ENCODE data around the gene FBLN1. TPM values are rescaled to one million over a fixed set of nuclear protein-coding genes. Genes with fewer than 3 reads are reported as not detected.

Gene FBLN1
- total and polyA plus RNA-seq, 8 donors = 38.8 to 416 (median 114) TPM

- peaks cover 0 to 44% (median 3%) of the 10 kb centered on the region in 3 donors for H3K27me3 ChIP-seq
- no peak overlapping the region for H3K4me3 ChIP-seq
- TF ChIP-seq CTCF (IDR thresholded peaks at IDR 0.05) (no peak), POLR2A (IDR thresholded peaks at IDR 0.05) (no peak)
- H3K27ac ChIP-seq = no peak overlapping the region
- WGBS, 5 donors = 71 to 92% (median 81%) methylated on average over 6 of the region's 6 CpGs
- intact Hi-C loops (cut with DNase I; ENCODE audit: low total_unique reads) = no loop called here
- H3K36me3 ChIP-seq = peaks cover 0 to 12% (median 0%) of the 10 kb centered on the region in 4 donors
- peaks cover 7 to 27% (median 18%) of the 10 kb centered on the region in 4 donors for H3K4me1 ChIP-seq
- no peaks in the 10 kb centered on the region for H3K9me3 ChIP-seq
- no peak for DNase-seq
Observed at GRCh38 chr22:45582955-45583320, 80.3 kb downstream of the FBLN1 start.

- TF ChIP-seq POLR2AphosphoS5 (IDR thresholded peaks at IDR 0.05) (no peak), CTCF (IDR thresholded peaks at IDR 0.05) (no peak), EP300 (IDR thresholded peaks at IDR 0.05) (no peak), POLR2A (IDR thresholded peaks at IDR 0.05) (no peak)
- H3K36me3 ChIP-seq = peaks cover 0 to 11% (median 0%) of the 10 kb centered on the region in 4 donors
- 70 to 82% (median 80%) methylated on average over 5 of the region's 5 CpGs for WGBS, 5 donors
- peak overlapping the region in 1 of 5 donors; percentile 33 for H3K27ac ChIP-seq
- H3K4me3 ChIP-seq = no peak overlapping the region
- intact Hi-C loops (cut with DNase I; ENCODE audit: low total_unique reads) = no loop called here
- peaks cover 0 to 45% (median 1%) of the 10 kb centered on the region in 3 donors for H3K27me3 ChIP-seq
- H3K9me3 ChIP-seq = no peaks in the 10 kb centered on the region
- no peak for DNase-seq
- peaks cover 7 to 27% (median 14%) of the 10 kb centered on the region in 4 donors for H3K4me1 ChIP-seq
Observed at GRCh38 chr22:45583504-45583903, 80.8 kb downstream of the FBLN1 start.

GRCh38 chr22:45584121-45584570 lies 81.5 kb downstream of the FBLN1 start:
- WGBS, 5 donors = 63 to 75% (median 69%) methylated on average over 14 of the region's 14 CpGs
- peak overlapping the region in 2 of 5 donors; percentile 5 to 33 for H3K27ac ChIP-seq
- TF ChIP-seq POLR2A (IDR thresholded peaks at IDR 0.05) (no peak), EP300 (IDR thresholded peaks at IDR 0.05) (no peak), POLR2AphosphoS5 (IDR thresholded peaks at IDR 0.05) (no peak), CTCF (IDR thresholded peaks at IDR 0.05) (no peak)

GRCh38 chr22:45584621-45585436 lies 82.1 kb downstream of the FBLN1 start:
- no peak for DNase-seq
- Histone ChIP-seq H3K36me3 (peaks cover 0 to 6% (median 3%) of the 10 kb centered on the region in 4 donors), H3K4me3 (no peak overlapping the region), H3K4me1 (peaks cover 7 to 27% (median 11%) of the 10 kb centered on the region in 4 donors), H3K27me3 (peaks cover 0 to 35% (median 0%) of the 10 kb centered on the region in 3 donors), H3K9me3 (no peaks in the 10 kb centered on the region), H3K27ac (peak overlapping the region in 1 of 5 donors; percentile 5)
- TF ChIP-seq POLR2AphosphoS5 (IDR thresholded peaks at IDR 0.05) (no peak), EP300 (IDR thresholded peaks at IDR 0.05) (no peak), POLR2A (IDR thresholded peaks at IDR 0.05) (no peak), CTCF (IDR thresholded peaks at IDR 0.05) (no peak)
- intact Hi-C loops (cut with DNase I; ENCODE audit: low total_unique reads) = no loop called here
- 69 to 80% (median 79%) methylated on average over 15 to 17 of the region's 17 CpGs for WGBS, 5 donors

More at GRCh38 chr22:45584121-45584570, 81.5 kb downstream of the FBLN1 start:
- Histone ChIP-seq H3K36me3 (peaks cover 0 to 5% (median under 1%) of the 10 kb centered on the region in 4 donors), H3K27me3 (peaks cover 0 to 39% (median 0%) of the 10 kb centered on the region in 3 donors), H3K9me3 (no peaks in the 10 kb centered on the region), H3K4me3 (no peak overlapping the region), H3K4me1 (peaks cover 7 to 27% (median 14%) of the 10 kb centered on the region in 4 donors)
- no peak for DNase-seq
- intact Hi-C loops (cut with DNase I; ENCODE audit: low total_unique reads) = no loop called here

Data from stomach (tissue), 9 donors.